ENCODE results near the gene PRKCH.

The PRKCH gene

GRCh38 chr14:61365667-61366212 lies 44.4 kb downstream of the PRKCH start:
- DNase-seq (ENCODE audit: low read depth): no peak

DNA sequence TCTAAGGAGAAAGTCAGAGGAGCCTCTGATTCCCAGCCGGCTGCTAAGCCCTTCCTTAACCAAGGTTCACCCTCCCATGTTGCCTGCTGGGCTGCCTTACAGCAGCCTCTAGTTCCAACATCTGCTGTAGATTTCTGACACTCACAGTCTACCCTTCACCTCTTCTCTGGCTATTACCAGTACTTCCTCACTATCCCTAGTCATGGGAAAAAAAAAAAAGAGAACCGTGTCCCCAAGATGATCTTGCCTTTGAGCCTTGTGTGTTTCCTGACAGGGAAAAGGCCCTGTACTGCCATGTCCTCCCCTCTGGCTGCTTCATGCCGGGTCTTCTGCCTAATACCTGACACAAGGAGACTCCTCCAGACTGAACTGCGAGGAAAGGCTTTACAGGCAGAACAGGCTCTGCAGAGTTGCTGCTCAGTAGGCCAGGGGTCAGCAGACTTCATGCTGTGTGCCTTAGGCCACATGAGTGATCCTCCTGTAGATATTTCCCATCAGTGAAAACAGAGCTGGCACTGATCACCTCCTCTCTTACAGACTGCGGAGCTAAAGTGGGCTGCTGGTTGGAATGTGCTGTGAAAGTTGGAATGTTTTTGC lies 46.8 kb downstream of the PRKCH start:
- no peak for DNase-seq (ENCODE audit: low read depth)

- no peak for DNase-seq (ENCODE audit: low read depth)
Observed at GRCh38 chr14:61368781-61369453, 47.5 kb downstream of the PRKCH start.

DNA sequence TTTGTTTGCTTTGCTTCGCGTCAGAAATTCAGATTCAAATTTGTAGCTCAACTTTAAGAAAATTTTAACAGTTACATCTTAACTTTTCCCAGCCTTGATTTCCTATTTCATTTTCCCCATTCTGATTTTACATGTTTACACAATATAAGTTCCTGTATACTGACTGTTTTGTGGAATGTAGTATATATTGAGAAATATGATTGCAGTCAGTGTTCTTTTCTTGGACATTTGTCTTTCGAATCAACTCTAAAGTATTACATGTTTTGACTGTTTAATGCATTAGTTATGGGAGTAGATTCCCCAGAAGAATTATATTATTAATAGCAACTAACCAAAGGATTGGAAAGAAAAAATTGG lies 48.1 kb downstream of the PRKCH start:
- DNase-seq (ENCODE audit: low read depth): no peak

DNA sequence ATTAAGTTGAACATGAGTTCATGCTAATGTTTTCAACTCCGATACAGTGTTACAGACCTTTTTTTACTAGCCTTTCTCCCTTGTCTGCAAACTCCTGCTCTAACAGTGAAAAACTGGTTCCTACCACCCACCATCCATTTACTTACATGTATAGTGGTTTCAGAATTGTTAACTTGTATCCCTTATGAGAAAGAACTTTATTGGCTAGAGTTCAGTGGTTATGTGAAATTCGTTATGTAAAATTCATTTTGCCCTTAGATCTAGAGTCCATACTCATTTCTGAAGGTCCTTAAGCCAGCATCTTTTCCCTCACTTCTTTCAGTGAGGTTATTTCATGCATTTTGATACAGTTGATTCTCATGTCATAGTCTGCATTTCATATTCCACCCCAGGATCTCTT lies 51.0 kb downstream of the PRKCH start:
- no peak for DNase-seq (ENCODE audit: low read depth)

GRCh38 chr14:61372842-61373555 lies 51.6 kb downstream of the PRKCH start:
- no peak for DNase-seq (ENCODE audit: low read depth)

DNA sequence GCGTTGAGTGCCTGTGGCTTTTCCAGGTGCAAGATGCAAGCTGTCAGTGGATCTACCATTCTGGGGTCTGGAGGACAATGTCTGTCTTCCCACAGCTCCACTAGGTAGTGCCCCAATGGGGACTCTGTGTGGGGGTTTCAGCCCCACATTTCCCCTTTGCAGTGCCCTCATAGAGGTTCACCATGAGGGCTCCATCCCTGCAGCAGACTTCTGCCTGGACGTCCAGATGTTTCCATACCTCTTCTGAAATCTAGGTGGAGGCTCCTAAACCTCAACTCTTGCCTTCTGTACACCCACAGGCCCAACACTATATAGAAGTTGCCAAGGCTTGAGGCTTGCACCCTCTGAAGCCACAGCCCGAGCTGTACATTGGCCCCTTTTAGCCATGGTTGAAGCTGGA lies 52.9 kb downstream of the PRKCH start:
- no peak for DNase-seq (ENCODE audit: low read depth)

DNA sequence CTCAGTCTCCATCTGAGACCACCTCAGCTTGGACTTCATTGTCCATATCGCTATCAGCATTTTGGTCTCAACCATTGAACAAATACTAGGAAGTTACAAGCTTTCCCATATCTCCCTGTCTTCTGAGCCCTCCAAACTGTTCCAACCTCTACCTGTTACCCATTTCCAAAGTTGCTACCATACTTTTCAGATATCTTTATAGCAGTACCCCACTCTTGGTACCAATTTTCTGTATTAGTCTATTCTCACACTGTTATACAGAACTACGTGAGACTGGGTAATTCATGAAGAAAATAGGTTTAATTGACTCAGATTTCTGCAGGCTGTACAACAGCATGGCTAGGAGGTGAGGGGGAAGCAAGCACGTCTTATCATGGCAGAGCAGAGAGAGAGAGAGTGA lies 53.8 kb downstream of the PRKCH start:
- no peak for DNase-seq (ENCODE audit: low read depth)

DNA sequence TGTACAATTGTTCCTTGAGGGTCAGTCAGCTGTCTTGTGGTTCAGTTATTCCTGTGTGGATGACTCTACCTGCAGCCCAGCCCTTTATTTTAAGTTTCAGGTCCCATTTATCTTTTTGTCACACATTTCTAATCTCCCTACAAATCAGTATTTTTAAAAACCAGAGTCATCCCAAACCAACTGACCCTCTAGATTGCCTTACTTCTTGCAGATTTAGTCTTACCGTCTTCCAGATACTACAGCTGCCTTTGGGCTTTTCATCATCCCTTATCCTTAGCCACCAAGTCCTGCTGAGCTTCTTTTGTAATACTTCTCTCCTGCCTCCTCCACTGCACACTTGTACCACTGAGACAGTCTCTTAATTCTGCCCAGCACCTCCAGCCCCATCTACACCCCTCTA lies 54.9 kb downstream of the PRKCH start:
- no peak for DNase-seq (ENCODE audit: low read depth)

DNA sequence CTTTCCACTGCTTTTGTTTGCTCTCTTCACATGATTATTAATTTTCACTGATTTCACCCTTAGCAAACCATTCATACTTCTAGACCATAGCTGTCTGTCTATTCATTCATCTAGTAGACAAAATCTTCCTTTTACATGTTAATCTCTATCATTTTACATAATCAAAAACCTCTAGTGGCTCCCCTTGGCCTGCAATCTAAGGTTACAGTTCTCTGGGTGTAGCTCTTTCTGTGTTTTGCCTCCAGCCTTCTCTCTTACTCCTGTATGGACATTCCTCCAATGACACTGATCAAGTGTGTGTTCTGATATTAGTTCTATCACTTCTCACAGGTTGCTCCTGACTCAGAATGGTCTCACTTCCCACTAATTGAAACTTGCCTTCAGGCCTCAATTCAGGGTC lies 56.4 kb downstream of the PRKCH start:
- no peak for DNase-seq (ENCODE audit: low read depth)

GRCh38 chr14:61379639-61380184 lies 58.3 kb downstream of the PRKCH start:
- DNase-seq (ENCODE audit: low read depth): no peak

DNA sequence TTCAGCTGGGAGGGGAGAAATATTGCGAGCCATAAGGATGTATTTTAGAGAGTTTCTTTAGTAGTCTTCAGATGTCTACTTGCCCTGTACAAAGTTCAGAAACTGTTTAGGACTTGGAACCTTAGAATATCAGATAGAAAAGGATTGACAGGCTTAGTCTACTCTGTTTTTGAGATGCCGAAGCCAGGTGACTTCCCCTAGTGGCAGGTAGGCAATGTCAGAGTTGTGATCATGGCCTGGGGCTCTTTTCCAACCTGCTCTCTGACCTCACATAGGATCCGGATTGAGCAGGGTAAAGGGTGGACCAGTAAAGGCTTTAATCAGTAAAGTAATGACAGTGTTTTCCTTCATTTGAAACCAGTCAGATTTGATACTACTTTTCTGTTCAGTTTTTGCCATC lies 59.6 kb downstream of the PRKCH start:
- DNase-seq (ENCODE audit: low read depth): no peak

DNA sequence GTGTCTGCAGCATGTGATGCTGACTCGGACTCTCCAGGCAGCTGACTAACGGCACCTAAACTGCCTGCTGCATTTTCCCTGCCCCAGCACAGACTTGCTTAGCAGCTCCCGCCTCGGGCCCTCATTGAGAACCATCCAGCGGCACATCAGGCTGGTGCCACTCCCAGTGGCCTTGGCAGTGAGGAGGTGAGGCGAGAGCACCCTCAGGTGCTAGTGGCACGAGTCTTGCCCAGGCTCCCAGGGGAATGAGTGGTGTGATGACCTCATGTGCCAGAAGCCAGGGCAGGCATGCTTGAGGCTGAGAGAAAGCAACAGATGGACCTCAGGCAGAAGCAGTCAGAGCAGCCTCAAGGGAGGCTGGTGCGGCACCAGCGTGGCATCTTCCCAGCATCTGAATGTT lies 60.2 kb downstream of the PRKCH start:
- DNase-seq (ENCODE audit: low read depth): no peak

DNA sequence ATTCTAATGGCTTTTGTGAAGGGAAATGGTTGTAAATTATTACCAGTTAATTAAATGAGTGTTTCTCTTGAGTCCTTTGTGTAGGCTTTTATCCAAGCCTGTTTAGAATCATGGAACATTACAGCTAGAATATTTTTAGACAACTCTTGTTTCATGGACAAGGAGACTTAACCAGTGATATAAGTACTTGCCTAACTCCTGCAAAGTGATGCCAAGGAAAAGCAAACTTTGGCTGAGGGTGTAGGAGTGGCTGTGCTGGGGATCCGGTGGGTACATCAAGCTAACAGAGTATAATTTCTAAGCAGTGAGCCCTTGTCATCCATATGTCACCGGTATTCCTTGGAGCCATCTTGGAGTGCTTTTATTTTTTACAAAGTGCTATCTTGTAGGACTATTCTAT lies 61.5 kb downstream of the PRKCH start:
- no peak for DNase-seq (ENCODE audit: low read depth)

GRCh38 chr14:61385002-61385685 lies 63.8 kb downstream of the PRKCH start:
- no peak for DNase-seq (ENCODE audit: low read depth)

DNA sequence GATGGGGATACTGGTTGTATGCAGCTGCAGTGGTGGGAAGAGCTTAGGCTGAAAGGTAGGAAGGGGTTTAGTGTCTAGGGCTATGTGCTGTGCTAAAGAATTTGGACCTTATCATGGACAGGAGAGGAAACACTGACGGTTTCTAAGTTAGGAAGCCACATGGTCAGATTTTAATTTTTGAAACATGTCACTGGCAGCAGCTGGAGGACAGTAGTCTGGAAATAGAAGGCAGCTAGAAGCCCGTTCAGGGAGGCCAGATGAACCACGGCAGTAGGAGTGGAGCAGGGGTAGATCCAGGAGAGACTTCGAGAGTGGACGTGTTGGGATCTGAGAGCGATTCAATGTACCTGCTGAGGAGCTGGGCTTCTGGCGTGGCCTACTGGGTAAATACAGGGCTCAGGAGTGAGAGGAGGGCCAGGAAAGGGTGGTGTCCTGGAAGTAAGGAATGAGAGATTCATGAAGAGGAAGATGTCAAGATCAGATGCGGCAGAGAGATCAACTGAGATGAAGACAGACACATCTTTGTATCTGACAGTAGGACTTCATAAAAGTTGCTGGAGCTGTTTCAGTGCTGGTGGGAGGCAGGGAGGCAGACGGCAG lies 64.9 kb downstream of the PRKCH start:
- DNase-seq (ENCODE audit: low read depth): no peak

- no peak for DNase-seq (ENCODE audit: low read depth)
Observed at GRCh38 chr14:61387076-61387475, 65.7 kb downstream of the PRKCH start.

DNA sequence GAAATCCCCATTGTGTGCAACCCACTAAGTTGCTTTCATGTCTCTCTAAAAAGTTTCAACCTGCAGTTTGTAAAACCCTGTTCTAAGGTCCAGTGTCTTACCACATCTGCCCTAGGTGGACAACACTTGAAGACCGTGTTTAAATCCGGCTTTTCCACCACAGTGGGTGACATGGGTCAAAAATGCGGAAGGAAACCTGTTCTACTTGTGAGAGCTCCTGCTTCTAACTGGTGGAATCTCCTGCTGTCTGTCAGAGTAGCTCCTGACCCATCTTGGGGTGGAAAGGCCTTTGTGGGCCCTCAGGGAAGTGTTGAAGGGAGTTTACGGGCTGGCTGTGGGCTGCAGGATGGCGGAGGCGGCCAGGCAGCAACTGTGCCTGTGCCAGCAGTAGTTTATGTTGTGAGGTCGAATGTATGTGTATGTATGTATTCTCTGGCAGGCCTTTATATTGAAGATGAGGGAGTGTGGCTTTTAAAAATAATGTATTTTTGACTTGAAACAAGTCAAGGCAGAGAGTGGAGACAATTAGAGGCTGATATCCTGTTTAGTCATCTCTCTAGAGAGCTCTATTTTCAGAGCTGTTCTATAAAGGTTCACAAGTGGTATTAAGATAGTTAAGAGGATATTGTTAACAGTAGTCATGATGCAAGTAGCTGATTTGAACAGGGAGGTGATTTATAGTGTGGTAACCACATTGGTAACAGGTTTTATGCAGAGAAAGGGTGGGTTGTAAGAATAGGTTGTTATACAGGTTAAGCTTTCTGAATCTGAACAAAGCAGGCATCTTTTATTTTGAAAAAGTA lies 67.0 kb downstream of the PRKCH start:
- no peak for DNase-seq (ENCODE audit: low read depth)

GRCh38 chr14:61388976-61389576 lies 67.7 kb downstream of the PRKCH start:
- DNase-seq (ENCODE audit: low read depth): no peak

DNA sequence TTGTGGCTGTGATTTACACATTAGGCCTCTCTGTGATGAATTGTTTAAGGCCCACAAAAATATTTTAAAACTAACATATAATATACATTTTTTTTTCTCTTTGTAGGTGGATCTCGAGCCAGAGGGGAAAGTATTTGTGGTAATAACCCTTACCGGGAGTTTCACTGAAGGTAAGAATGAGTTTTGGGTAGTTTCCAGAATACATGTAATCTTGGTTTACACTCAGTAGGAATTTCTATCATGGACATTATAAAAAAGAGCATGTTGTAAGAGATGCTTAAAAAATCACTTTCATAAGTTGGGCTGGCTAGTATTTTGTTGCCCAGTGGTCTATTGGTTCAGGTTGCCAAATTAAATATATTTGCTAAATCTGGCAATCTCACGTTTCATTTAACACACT lies 69.7 kb downstream of the PRKCH start:
- no peak for DNase-seq (ENCODE audit: low read depth)

DNA sequence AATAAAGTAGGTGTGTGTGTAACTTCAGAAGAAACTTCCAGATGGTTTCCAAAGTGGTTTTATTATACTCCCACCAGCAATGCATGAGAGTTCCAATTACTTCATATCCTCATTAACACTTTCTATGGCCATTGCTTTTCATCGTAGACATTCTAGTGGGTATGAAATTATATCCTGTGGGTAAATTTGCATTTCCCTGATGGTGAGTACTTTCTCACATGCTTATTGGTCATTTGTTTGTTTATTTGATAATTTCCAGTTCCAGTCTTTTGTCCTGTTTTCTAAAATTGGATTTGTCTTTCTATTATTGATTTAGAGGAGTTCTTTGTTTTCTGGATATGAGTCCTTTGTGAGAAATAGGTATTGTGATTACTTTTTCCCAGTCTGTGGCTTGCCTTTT lies 70.9 kb downstream of the PRKCH start:
- no peak for DNase-seq (ENCODE audit: low read depth)

Data from activated gamma-delta T cell treated with anti-CD3 and anti-CD28 coated beads, Interleukin-2, amount 50 U/mL, for 16 hours (primary cell).